ENCODE measurements around the gene MBL2.

The MBL2 gene

DNA sequence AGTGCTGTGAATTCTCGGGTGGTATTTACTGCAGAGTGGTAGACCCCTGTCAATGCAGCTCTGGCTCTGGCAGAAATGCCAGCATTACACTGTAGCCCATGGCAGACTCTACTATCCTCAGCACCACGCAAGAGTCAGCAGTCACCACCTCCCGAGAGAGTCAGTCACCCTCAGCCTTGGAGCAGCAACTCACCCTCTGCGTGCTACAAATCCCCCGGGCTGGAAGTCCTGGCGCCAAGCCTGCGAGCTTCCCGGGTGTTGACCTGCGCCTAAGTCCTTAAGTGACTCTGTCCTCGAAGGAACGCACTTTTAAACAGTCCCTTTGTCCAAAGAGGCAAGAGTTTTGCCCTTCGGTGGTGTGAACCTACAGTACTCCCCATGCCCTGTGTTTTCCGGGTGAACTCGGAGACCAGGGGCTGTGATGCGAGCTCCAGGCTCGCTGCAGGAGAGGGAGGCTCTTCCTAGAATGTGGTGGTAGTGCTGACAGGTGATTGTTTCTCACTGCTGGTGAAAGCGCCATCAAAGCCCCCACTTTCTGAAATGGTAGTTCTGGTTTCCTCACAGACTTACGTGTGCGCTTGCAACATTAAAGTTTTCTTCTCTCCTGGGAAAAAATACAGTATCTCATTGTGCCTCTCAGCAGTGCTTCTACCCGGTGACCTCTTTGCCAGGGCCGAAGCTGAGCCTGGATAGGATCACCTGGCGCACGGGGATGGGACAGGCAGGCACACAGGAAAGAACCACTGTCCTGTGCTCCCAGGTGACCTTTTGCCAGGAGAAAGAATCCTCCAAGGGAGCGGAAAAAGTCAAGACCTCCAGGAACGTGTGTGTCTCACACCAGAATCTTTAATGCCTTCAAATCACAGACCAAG lies 33.1 kb upstream of the MBL2 start:
- no peak overlapping the region for H3K27ac ChIP-seq
- TF ChIP-seq, protein P1, sequence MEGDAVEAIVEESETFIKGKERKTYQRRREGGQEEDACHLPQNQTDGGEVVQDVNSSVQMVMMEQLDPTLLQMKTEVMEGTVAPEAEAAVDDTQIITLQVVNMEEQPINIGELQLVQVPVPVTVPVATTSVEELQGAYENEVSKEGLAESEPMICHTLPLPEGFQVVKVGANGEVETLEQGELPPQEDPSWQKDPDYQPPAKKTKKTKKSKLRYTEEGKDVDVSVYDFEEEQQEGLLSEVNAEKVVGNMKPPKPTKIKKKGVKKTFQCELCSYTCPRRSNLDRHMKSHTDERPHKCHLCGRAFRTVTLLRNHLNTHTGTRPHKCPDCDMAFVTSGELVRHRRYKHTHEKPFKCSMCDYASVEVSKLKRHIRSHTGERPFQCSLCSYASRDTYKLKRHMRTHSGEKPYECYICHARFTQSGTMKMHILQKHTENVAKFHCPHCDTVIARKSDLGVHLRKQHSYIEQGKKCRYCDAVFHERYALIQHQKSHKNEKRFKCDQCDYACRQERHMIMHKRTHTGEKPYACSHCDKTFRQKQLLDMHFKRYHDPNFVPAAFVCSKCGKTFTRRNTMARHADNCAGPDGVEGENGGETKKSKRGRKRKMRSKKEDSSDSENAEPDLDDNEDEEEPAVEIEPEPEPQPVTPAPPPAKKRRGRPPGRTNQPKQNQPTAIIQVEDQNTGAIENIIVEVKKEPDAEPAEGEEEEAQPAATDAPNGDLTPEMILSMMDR (IDR thresholded peaks at IDR 0.05): no peak
- no peak for TF ChIP-seq ZFX (IDR thresholded peaks at IDR 0.05; ENCODE audit: borderline replicate concordance)

DNA sequence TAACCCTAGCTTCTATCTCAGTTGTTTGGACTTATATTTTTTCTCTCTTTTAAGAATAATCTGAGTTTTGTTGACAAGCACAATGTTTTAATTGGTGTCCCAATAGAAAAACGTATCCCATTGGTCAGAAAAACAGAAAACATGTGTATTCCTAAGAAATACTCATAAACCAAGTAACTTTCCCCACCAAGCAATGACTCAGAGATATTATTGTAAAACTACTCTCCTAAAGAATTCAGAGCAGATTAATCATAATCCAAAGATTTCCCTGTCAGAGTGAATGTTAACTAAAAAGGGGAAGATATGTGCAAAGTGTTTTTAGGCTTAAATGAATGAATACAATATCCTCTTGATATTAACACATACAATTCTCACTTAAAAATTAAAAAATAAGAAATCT lies 29.4 kb upstream of the MBL2 start:
- TF ChIP-seq, protein P1 (IDR thresholded peaks at IDR 0.05): no peak
- no peak overlapping the region for H3K27ac ChIP-seq

DNA sequence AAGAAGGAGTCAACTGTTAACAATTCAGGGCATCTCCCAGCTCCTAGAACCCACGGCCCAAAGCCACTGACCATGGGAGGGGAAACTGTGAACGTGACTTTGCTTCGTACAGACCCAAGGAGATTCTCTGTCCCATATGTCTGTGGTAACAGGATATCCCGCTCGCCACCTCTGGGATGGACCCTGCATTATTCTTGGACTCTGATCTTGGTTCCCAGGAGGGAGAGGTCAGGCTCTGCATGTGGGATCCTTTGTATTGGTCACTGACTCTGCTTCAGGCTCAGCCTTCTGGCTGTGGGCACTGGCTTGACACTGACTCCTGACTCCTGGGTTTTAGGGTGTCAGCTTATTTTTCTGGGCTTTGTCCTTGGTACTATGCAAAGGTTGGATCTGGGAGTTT lies 13.5 kb upstream of the MBL2 start:
- H3K27ac ChIP-seq: no peak overlapping the region
- TF ChIP-seq, protein P1 (IDR thresholded peaks at IDR 0.05): no peak
- no peak for TF ChIP-seq ZFX (IDR thresholded peaks at IDR 0.05; ENCODE audit: borderline replicate concordance)

DNA sequence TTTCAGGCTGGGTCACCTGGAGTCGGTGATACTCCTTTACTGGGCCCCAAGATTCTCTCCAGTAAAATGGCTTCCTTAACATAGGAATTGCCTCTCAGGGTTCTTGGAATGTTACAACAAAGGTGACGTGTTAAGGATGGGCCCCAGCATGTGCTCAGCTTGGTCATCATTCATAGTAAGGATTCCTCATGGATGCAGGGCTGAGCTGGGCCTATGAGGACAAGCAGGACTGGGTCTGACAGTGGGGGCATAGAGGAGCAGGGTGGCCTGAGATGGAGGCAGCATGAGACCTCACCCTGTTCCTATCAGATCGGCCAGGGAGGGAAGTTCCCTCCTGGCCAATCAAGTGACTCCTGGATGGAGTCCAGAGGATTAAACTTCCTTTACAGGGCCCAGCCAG lies 12.8 kb upstream of the MBL2 start:
- no peak for TF ChIP-seq ZFX (IDR thresholded peaks at IDR 0.05; ENCODE audit: borderline replicate concordance)
- no peak overlapping the region for H3K27ac ChIP-seq

DNA sequence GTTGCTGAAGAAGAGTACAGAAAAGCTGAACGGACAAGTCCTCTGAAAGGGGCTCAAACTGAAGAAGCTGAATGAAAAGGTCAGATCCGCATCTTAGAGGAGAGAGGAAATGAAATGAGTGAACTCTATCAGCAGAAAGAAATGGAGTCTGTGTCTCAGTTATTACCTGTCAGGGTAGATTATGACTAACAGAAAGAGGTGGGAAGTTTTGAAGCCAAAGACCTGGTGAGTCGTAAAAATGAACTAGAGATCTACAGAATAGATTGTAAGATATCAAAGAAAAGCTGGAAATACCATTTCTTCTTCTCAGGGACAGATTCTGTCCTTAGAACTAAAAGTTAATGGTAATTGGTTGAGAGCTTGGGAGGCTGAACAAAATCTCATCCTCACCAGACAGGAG lies 11.1 kb upstream of the MBL2 start:
- H3K27ac ChIP-seq: no peak overlapping the region
- TF ChIP-seq ZFX (IDR thresholded peaks at IDR 0.05; ENCODE audit: borderline replicate concordance): no peak
- TF ChIP-seq, protein P1 (IDR thresholded peaks at IDR 0.05): no peak

DNA sequence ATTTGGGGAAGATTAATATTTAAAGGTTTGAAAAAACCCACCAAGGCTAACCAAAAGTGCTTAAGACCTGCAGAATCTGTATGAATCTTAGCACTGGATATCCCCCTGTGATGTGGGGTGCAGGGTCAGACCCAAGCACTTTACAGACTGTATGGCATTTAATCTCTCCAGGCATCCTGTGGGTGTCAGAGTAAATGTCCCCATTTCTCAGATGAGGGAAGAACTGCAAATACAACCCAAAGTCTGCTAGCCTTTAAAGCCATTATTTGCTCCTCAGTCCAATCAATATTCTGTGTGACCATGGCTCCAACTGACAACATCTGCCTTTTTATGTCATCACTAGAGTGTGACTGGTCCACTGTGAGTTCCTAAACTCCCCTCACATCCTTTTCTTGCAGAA lies 10.0 kb upstream of the MBL2 start:
- no peak for TF ChIP-seq ZFX (IDR thresholded peaks at IDR 0.05; ENCODE audit: borderline replicate concordance)
- TF ChIP-seq, protein P1 (IDR thresholded peaks at IDR 0.05): no peak
- H3K27ac ChIP-seq: no peak overlapping the region

DNA sequence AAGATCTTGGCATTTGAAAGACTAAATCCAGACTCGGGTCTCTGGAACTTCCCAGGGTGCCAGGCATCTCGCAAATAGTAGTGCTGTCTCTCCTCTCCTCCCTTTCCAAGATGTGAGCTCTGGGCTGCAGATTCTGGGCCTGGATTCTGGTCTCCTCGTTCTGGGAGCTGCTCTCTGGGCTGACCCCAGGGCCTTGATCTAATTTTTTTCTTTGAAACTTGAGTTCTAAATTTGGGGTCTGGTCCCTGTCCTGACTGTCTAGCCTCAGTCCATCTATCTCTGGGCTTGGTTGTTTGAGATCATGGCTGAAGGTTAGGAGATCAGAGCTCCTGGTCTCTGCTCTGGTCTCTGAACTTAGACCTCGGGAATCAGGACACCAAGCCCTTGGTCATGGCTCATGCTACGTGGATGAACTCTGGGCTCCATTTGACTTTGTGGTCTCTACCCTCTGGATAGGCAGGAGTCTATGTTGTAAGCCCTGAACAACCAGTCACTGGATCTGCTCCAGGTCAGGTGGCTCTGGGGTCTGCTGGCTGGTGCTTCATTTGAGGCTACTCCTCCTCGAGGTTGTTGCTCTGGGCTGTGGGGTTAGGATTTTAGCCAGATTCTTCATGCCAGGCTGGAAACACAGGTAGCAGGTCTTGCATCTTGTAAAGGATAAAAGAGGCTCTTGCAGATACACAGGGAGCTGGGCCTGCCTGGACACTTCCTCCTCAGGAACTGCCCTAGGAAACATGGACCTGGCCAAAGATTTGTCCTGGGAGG lies 8.0 kb upstream of the MBL2 start:
- H3K27ac ChIP-seq: no peak overlapping the region
- TF ChIP-seq, protein P1 (IDR thresholded peaks at IDR 0.05): peak; percentile 46
- TF ChIP-seq ZFX (IDR thresholded peaks at IDR 0.05; ENCODE audit: borderline replicate concordance): no peak
